ENCODE results near the gene TBPL1. TPM values are rescaled to one million over a fixed set of nuclear protein-coding genes. Genes with fewer than 3 reads are reported as not detected.
"Not testable (repeated sequence)": the region's sequence is repeated elsewhere in the genome, so short reads cannot be mapped to it uniquely, and the experiment has no call there.

The TBPL1 gene
- total and polyA plus RNA-seq, 9 donors, result 14.9 to 25.0 (median 22.7) TPM

DNA sequence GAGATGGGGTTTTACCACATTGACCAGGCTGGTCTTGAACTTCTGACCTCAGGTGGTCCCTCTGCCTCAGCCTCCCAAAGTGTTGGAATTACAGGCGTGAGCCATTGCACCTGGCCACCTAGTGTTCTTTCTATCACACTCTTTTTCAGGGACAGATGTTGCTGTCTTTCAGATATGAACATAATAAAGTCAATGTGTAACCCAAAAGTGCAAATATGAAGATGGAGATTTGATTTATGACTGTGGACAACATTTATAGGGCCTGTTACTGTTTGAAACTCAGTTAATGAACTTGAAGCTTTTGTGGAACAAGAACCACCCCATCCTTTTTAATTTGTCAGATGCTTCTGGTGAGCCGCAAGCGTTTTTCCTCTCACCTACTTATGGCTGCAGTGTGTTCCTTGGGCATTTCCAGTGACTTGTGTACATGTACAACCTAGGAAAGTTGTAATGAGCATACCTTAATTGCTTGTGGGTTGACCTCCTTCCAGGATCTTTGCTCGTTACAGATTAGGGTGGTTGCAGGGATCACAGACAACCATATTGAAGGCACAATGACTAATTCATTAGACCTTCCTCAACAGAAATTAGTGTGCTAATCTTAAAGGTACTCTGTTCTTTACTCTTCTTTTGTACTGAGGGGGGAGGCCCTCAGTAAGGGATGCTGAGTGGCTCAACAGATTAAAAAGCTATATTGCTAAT is 6.8 kb downstream of the TBPL1 start:
- Histone ChIP-seq H3K4me1 (ENCODE audit: control insufficient read depth, insufficient read depth, low read length) (no peaks in the 10 kb centered on the region), H3K4me3 (ENCODE audit: low read length) (no peak overlapping the region), H3K9me3 (replicated peaks; ENCODE audit: control insufficient read depth, low read depth, low read length) (no peaks in the 10 kb centered on the region), H3K27ac (ENCODE audit: low read length) (no peak overlapping the region), H3K27me3 (ENCODE audit: control insufficient read depth, insufficient read depth, low read length) (no peaks in the 10 kb centered on the region), H3K36me3 (ENCODE audit: control insufficient read depth, insufficient read depth, low read length) (no peaks in the 10 kb centered on the region)
- no CpG with 5 or more reads among the region's 4 CpGs for WGBS (ENCODE audit: insufficient coverage)
- no peak for DNase-seq

DNA sequence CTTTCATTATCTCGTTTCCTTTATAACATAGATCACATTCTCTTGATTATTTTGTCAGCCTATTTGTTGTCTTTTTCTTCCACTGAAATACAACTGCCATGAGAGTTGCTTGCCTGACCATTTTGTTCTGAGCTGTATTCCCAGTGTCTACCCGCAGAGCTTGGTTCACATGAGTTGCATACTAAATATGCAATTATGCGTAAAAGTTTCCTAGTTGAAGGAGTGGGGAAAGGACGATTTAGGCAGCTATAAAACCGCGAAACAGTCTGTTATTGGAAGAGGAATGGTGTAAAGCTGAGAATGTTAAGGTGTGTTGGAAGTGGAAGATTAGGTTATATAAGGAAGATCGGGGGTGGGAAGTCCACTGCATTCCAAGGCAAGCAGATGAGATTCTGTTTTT is 8.8 kb downstream of the TBPL1 start:
- no peaks in the 10 kb centered on the region for H3K4me1 ChIP-seq (ENCODE audit: control insufficient read depth, insufficient read depth, low read length)
- DNase-seq, result no peak
- 94% methylated on average over 7 of the region's 7 CpGs for WGBS (ENCODE audit: insufficient coverage)
- H3K27ac ChIP-seq (ENCODE audit: low read length), result no peak overlapping the region
- H3K36me3 ChIP-seq (ENCODE audit: control insufficient read depth, insufficient read depth, low read length), result no peaks in the 10 kb centered on the region
- H3K9me3 ChIP-seq (replicated peaks; ENCODE audit: control insufficient read depth, low read depth, low read length), result no peaks in the 10 kb centered on the region
- no peaks in the 10 kb centered on the region for H3K27me3 ChIP-seq (ENCODE audit: control insufficient read depth, insufficient read depth, low read length)
- no peak overlapping the region for H3K4me3 ChIP-seq (ENCODE audit: low read length)

DNA sequence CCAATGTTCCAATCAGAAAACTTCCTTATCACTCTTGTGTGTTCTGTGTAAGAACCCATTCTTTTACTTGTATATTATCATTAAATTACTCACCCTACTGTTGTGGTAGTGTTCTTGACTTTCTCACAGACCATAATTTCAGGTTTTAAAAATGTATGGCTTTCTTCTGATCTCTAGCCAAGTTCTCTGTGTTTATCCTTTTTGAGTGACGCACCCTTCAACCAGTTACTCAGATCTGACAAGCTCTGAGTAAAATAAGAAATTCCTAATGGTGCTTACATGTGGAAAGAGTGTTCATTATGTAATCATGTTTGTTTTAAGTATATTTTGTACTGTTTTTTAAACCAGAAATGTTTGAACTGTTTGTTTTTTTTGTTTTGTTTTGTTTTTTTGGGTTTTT is 11.0 kb downstream of the TBPL1 start:
- Histone ChIP-seq H3K4me3 (ENCODE audit: low read length) (no peak overlapping the region), H3K4me1 (ENCODE audit: control insufficient read depth, insufficient read depth, low read length) (no peaks in the 10 kb centered on the region), H3K9me3 (replicated peaks; ENCODE audit: control insufficient read depth, low read depth, low read length) (no peaks in the 10 kb centered on the region), H3K27me3 (ENCODE audit: control insufficient read depth, insufficient read depth, low read length) (no peaks in the 10 kb centered on the region), H3K36me3 (ENCODE audit: control insufficient read depth, insufficient read depth, low read length) (no peaks in the 10 kb centered on the region), H3K27ac (ENCODE audit: low read length) (no peak overlapping the region)
- DNase-seq, result no peak
- WGBS (ENCODE audit: insufficient coverage), result no CpG with 5 or more reads among the region's 1 CpG

DNA sequence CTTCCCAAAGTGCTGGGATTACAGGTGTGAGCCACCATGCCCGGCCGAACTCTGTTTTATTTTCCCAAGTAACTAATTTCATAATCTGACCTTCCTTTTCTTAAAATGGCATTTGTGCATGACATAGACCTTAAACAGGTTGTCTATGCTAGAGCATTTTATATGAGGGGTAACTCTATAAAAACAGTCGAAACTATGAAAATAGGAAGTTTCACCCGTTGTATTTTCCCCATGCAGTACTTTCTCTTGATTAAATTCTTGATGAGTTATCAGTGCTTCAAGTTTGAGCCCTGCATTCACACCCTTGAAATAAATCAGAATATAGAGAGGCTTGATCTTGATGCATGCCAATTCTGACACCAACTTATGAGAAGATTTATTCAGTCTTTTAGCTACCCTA is 11.7 kb downstream of the TBPL1 start:
- Histone ChIP-seq H3K36me3 (ENCODE audit: control insufficient read depth, insufficient read depth, low read length) (no peaks in the 10 kb centered on the region), H3K27me3 (ENCODE audit: control insufficient read depth, insufficient read depth, low read length) (no peaks in the 10 kb centered on the region), H3K9me3 (replicated peaks; ENCODE audit: control insufficient read depth, low read depth, low read length) (no peaks in the 10 kb centered on the region), H3K4me1 (ENCODE audit: control insufficient read depth, insufficient read depth, low read length) (no peaks in the 10 kb centered on the region), H3K27ac (ENCODE audit: low read length) (no peak overlapping the region), H3K4me3 (ENCODE audit: low read length) (no peak overlapping the region)
- WGBS (ENCODE audit: insufficient coverage), result 100% methylated on average over 2 of the region's 4 CpGs
- DNase-seq, result no peak

DNA sequence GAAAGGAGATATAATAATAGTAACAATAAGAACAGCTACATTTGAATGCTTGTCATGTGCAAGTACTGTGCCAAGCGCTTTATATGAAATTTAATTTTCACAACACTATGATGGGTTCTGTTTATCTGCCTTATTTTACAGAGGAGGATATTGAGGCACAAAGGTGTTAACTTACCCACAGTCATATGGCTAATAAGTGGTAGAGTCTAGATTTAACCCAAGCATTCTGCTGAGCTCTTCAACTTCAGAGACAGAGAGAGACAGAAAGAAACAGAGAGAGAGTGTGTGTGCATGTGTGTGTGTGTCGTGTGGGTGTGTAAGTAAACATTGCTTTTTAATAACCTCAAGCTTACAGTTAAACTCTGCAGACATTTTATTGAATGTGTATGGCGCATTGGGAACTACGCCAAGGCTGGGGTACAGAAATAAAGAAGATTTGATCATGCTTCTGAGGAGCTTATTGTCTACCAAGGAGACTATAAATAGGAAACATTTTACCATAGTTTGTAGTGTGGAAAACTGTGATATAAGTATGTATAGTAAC is 12.9 kb downstream of the TBPL1 start:
- WGBS (ENCODE audit: insufficient coverage), result no CpG with 5 or more reads among the region's 4 CpGs
- Histone ChIP-seq H3K4me1 (ENCODE audit: control insufficient read depth, insufficient read depth, low read length) (no peaks in the 10 kb centered on the region), H3K4me3 (ENCODE audit: low read length) (no peak overlapping the region), H3K27ac (ENCODE audit: low read length) (no peak overlapping the region), H3K9me3 (replicated peaks; ENCODE audit: control insufficient read depth, low read depth, low read length) (no peaks in the 10 kb centered on the region), H3K27me3 (ENCODE audit: control insufficient read depth, insufficient read depth, low read length) (no peaks in the 10 kb centered on the region), H3K36me3 (ENCODE audit: control insufficient read depth, insufficient read depth, low read length) (no peaks in the 10 kb centered on the region)
- no peak for DNase-seq

DNA sequence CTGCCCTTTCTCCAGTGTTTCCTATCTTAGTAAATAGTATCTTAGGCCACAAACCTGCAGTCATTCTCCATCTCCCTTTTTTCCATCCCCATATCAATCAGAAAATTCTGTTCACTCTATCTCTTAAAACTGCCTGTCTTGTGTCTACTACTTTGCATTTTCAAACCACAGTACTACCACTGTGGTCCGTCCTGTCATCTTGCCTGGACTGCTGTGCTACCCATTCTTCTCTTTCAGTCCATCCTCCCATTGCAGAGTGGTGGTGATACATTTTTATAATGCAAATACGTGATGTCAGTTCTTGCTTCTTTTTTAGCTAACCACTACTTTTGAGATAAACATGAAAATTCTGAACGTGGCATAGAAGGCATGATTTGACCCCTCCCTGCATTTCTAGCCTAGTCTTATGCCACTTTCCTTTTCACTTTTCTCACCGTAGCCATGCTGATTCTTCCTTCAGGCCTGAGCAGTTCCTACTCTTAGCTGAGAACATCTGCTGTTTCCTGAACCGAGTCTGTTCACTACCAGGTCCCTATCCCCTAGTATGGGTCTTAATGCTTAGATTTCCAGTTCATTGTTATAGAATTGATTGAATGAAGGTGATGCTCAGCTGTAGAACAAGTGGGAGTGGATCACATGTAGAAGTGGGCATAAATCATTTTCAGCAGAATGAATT is 13.8 kb downstream of the TBPL1 start:
- Histone ChIP-seq H3K4me3 (ENCODE audit: low read length) (no peak overlapping the region), H3K9me3 (replicated peaks; ENCODE audit: control insufficient read depth, low read depth, low read length) (no peaks in the 10 kb centered on the region), H3K27ac (ENCODE audit: low read length) (no peak overlapping the region), H3K36me3 (ENCODE audit: control insufficient read depth, insufficient read depth, low read length) (no peaks in the 10 kb centered on the region), H3K27me3 (ENCODE audit: control insufficient read depth, insufficient read depth, low read length) (no peaks in the 10 kb centered on the region), H3K4me1 (ENCODE audit: control insufficient read depth, insufficient read depth, low read length) (no peaks in the 10 kb centered on the region)
- no peak for DNase-seq
- 60% methylated on average over 2 of the region's 5 CpGs for WGBS (ENCODE audit: insufficient coverage)

DNA sequence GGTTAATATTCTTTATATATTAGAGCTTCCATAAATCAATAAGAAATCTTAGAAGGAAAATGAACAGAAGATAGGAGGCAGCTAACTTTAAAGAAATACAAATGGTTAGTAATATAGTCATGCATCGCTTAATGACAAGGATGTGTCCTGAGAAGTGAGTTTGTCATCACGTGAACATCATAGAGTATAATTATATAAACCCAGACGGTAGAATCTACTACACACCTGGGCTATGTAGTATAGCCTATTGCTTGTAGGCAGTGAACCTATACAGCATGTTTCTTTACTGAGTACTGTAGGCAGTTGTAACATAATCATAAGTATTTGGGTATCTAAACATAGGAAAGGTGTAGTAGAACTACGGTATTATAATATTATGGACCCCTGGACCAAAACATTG is 14.3 kb downstream of the TBPL1 start:
- Histone ChIP-seq H3K27ac (ENCODE audit: low read length) (no peak overlapping the region), H3K4me1 (ENCODE audit: control insufficient read depth, insufficient read depth, low read length) (no peaks in the 10 kb centered on the region), H3K27me3 (ENCODE audit: control insufficient read depth, insufficient read depth, low read length) (no peaks in the 10 kb centered on the region), H3K9me3 (replicated peaks; ENCODE audit: control insufficient read depth, low read depth, low read length) (no peaks in the 10 kb centered on the region), H3K4me3 (ENCODE audit: low read length) (no peak overlapping the region), H3K36me3 (ENCODE audit: control insufficient read depth, insufficient read depth, low read length) (no peaks in the 10 kb centered on the region)
- no CpG with 5 or more reads among the region's 4 CpGs for WGBS (ENCODE audit: insufficient coverage)
- DNase-seq, result no peak

DNA sequence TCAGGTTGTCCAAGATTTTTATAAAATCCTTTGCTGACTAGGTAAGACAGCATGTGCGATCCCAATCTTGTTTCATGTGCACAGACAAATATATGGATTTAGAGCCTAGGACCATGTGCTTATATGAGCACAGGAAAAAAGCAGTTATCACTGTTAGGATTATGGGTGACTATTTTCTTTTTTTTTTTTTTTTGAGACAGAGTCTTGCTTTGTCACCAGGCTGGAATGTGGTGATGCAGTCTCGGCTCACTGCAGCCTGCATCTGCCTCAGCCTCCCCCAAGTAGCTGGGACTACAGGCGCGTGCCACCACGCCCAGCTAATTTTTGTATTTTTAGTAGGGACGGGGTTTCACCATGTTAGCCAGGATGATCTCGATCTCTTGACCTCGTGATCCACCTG is 14.8 kb downstream of the TBPL1 start:
- WGBS (ENCODE audit: insufficient coverage), result no CpG with 5 or more reads among the region's 8 CpGs
- H3K36me3 ChIP-seq (ENCODE audit: control insufficient read depth, insufficient read depth, low read length); H3K27ac ChIP-seq (ENCODE audit: low read length); H3K4me1 ChIP-seq (ENCODE audit: control insufficient read depth, insufficient read depth, low read length); DNase-seq; H3K4me3 ChIP-seq (ENCODE audit: low read length); H3K9me3 ChIP-seq (replicated peaks; ENCODE audit: control insufficient read depth, low read depth, low read length); H3K27me3 ChIP-seq (ENCODE audit: control insufficient read depth, insufficient read depth, low read length): not testable (repeated sequence)

DNA sequence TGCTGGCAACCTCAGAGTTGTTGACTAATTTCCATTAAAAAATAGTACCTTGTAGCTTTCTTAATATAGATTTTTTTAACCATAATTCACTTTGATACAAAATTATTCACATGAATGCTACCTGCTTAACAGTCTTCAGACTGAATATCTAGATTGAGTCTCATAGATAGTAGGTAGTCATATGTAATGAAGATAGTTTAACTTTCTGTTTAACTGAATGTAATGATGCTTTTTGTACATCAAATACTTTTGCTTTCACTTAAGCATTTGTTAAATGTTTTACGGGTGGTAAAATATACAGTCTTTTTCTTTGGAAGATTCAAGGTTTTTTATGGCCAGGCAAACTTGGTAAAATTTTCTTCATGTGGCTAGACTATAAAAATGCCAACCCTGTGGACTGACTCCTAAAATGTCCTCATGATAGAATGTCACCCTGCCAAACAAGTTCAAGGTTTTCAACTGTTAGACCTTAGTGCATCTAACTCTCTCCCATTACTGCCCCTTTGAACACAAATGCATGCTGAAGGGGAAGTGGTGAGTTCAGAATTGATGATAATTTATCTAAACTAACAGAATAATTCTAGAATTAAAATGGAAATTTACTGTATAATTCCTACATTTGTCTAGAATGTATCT is 16.4 kb downstream of the TBPL1 start:
- no CpG with 5 or more reads among the region's 1 CpG for WGBS (ENCODE audit: insufficient coverage)
- Histone ChIP-seq H3K27me3 (ENCODE audit: control insufficient read depth, insufficient read depth, low read length) (no peaks in the 10 kb centered on the region), H3K4me3 (ENCODE audit: low read length) (no peak overlapping the region), H3K9me3 (replicated peaks; ENCODE audit: control insufficient read depth, low read depth, low read length) (no peaks in the 10 kb centered on the region), H3K27ac (ENCODE audit: low read length) (no peak overlapping the region), H3K36me3 (ENCODE audit: control insufficient read depth, insufficient read depth, low read length) (no peaks in the 10 kb centered on the region), H3K4me1 (ENCODE audit: control insufficient read depth, insufficient read depth, low read length) (no peaks in the 10 kb centered on the region)
- no peak for DNase-seq

DNA sequence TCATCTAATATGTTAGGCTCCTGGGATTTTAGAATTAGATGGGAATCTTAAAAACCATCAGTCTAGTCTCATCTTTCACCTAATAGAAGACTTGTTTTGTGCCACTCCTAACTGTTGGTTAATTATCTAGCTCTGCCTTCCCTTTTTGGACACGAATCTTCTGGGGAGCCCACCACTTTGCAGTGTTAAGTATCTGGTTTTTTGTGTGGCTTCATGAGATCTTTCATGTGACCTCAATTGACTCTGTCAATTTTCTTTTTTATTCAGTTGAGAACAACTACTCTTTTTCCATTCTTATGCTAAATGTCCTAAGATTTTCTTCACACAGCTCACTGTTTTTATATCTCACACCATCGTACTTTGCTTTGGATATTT is 16.9 kb downstream of the TBPL1 start:
- Histone ChIP-seq H3K4me1 (ENCODE audit: control insufficient read depth, insufficient read depth, low read length) (no peaks in the 10 kb centered on the region), H3K9me3 (replicated peaks; ENCODE audit: control insufficient read depth, low read depth, low read length) (no peaks in the 10 kb centered on the region), H3K27ac (ENCODE audit: low read length) (no peak overlapping the region), H3K4me3 (ENCODE audit: low read length) (no peak overlapping the region), H3K27me3 (ENCODE audit: control insufficient read depth, insufficient read depth, low read length) (no peaks in the 10 kb centered on the region), H3K36me3 (ENCODE audit: control insufficient read depth, insufficient read depth, low read length) (no peaks in the 10 kb centered on the region)
- no CpG with 5 or more reads among the region's 2 CpGs for WGBS (ENCODE audit: insufficient coverage)
- no peak for DNase-seq
